HL-60/S4 treated with phorbol 12-myristate 13-acetate at 8.2 ng/mL for 4 days and 3 days (cell line): ENCODE measurements around the gene TAT.

Experiments
- in situ Hi-C: fragments of 300-500 bp; cut with MboI; formaldehyde crosslinking; loops from 2 replicates; pipeline ENCODE4 v1.15.0; 2022; ENCODE audit warnings: low sequenced_read_pairs

Gene TAT

DNA sequence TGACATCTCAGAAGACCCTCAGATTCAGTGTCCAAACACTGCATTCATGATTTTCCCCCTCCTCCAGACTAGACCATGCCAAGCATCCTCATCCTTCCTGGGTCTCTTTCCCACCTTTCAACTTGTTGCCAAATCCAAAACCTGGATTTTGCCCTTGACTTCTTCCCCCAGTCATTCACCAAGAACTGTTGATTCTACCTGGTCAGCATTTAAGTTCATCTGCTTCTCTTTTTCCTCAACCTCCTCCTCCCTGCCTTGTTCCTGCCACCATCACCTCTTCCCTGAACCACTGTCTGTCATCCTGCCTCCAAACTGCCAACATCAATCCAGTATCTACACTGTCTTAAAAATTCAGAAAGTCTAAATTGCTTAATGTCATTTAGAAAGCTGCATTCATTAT, 29.7 kb downstream of the TAT start:
- in situ Hi-C loops: no loop called here

DNA sequence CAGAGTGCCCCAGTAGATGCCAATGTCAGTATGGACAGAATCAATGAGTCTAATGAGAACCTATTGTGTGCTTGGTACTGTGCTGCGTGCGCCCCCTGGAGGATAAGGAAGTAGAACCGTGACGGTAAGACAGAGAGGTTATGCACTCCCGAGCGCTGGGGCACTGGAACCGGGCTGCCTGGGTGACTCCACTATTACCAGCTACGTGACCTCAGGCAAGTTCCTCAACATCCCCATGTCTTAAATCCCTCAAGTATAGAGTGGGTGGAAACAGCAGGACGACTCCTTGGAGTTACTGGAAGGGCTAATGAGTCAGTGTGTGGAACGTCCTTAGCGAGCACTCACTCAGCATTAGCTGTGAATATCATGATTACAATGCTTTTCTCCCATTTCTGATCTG, 34.5 kb downstream of the TAT start:
- in situ Hi-C loops: no loop called here

DNA sequence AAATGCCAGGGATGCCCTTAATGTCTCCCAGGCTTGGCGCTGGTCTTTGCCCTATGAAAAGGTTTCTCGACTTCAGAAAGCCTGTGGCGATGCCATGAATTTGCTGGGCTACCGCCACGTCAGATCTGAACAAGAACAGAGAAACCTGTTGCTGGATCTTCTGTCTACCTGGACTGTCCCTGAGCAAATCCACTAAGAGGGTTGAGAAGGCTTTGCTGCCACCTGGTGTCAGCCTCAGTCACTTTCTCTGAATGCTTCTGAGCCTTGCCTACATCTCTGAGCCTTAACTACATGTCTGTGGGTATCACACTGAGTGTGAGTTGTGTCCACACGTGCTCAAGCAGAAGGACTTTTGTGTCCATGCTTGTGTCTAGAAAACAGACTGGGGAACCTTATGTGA, 39.2 kb downstream of the TAT start:
- in situ Hi-C loops: no loop called here

DNA sequence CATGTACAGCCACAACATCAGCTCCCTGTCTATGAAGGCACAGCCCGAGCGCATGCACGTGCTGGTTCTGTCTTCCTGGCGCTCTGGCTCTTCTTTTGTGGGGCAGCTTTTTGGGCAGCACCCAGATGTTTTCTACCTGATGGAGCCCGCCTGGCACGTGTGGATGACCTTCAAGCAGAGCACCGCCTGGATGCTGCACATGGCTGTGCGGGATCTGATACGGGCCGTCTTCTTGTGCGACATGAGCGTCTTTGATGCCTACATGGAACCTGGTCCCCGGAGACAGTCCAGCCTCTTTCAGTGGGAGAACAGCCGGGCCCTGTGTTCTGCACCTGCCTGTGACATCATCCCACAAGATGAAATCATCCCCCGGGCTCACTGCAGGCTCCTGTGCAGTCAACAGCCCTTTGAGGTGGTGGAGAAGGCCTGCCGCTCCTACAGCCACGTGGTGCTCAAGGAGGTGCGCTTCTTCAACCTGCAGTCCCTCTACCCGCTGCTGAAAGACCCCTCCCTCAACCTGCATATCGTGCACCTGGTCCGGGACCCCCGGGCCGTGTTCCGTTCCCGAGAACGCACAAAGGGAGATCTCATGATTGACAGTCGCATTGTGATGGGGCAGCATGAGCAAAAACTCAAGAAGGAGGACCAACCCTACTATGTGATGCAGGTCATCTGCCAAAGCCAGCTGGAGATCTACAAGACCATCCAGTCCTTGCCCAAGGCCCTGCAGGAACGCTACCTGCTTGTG, 40.0 kb downstream of the TAT start:
- in situ Hi-C loops: no loop called here

DNA sequence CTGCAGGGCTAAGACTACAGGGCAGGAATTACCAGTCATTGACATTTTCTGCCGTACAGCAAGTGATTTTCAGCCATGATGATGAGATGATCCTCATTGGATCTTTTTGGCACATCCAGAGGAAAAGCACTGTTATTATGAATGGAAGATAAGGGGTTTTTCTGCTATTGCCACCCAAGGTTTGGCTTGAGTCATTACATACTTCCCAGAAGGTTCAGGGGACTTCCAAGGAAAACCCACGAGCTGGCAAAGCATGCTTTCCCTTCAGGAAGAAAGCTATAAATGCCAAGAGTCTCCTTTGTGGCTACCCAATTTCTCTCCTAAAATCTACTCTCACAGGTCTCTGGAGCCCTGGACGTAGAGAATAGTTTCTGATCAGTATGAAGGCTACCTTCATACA, 44.5 kb downstream of the TAT start:
- in situ Hi-C loops: no loop called here

DNA sequence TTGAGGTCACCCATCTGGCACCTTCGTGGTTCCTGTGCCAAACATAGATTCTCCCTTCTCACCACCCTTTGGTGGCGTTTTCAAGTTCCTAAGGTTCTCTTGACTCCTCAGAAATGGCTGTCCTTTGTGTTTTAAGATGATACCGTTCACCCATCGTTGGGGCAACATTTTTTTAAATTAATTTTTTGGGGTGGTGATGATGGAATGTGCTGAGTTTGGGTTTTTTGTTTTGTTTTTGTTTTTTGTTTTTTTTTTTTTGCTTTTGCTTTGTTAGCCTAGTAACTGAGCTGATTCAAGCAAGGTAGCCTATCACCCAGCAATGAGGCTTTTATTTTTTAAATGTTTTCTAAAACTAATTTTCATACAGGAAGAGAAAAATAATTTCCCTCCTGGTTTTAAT, 48.0 kb downstream of the TAT start:
- in situ Hi-C loops: no loop called here

DNA sequence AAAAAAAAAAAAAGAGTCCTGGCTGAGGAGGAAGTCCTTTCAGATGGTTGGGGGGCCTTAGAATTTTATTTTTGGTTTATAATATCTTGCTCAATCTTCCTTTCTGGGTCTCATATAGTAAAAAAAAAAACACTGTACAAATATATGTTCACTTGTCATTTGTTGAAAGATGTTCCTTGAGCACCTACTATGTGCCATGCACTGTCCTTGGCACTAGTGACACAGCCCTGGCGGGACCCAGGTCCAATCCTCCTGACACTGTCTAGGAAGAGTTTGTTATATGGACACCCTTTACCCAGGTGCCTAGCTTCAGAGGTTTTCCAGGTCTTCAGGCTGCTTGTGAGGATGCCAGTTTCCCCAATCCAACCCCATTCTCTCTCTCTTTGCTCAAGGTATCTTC, 48.6 kb downstream of the TAT start:
- in situ Hi-C loops: no loop called here

DNA sequence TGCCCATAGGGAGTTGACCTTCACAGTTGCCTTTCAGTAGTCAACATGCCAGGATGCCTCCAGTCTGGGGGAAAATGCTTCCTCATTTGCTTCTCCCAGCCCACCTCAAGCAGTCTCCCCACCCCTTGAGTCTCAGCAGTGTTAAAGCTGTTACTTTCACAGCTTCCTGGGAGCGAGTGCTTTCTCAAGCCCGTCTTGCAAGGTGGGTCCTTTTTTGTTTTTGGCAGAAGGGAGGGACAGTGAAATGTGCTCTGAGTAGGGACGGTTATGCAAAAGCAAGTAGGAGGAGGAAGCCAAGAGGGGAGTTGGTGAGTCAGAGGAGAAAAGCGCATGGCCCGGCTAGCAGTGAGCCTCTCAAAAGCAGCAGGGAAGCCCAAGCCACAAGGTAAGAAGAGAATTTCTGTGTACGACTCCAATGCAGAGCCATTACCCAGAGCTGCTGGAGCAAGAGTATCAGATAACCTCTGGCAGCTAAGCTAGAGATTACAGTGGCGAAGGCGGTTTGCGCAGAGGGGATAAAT, 50.7 kb downstream of the TAT start, which contains the start of gene CHST4:
CHST4 (plus strand) TSS at position 316 of the 521 bp plus-strand sequence. CDS start 10,252 bp downstream, outside the sequence.
- in situ Hi-C loops: no loop called here

DNA sequence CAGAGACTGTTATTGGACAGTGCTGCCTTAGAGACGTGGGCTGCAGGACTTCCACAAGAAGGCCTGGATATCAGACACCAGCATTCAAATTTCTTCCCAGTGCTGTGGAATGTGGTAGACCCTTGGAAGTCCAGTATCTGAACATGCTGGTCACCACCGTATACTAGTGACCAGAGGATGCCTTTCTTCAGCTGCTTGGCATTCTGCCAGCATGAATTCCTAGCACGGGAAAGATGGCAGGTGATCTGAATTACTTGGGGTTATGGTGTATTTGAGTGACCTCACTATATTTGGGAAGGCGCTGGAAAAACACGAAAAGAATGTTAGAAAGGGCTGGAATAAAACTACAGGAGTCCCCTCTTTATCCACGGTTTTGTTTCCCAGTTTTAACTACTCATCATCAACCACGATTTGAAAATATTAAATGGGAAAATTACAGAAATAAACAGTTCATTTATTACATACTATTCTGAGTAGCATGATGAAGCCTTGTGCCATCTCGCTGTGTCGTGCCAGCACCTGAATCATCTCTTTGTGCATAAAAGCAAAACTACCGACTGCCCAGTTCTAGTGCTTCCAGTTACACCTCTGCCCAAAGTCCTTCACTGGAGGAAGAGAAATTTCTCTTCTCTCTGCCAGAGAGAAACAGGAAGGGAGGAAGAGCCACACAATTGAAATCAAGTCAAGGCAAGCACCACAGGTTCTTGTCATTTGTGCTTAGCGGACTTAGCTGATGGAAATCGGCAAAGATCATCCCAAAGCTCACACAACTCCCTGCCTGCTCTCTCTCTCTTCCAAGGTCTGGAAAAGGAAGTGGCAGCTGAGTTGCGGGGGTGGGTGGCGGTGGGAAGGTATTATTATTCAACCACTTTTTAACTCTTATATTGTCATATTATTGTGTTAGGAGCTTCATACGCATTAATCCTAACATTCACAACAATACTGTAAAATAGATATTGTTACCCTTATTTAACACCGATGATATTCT, 52.0 kb downstream of the TAT start:
- in situ Hi-C loops: no loop called here

DNA sequence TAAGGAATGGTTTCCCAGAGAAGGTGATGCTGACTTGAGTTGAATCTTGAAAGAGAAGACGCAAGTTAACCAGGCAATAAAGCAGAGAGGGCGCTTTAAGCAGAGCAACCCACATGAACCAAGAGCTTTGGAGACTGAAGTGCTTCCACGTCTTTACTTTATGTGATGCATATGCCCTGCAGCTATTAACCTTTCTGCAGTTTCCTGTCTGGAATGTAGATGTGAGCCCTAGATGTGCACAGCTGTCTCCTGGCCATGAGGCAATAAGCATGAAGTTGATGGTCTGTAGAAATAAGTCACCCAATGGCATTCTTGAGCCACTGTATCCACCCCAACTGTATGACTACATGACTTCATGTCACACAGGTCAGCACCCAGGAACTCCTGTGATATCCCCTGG, 56.3 kb downstream of the TAT start:
- in situ Hi-C loops: no loop called here
